ENCODE measurements around the gene ARMC8.

DNA sequence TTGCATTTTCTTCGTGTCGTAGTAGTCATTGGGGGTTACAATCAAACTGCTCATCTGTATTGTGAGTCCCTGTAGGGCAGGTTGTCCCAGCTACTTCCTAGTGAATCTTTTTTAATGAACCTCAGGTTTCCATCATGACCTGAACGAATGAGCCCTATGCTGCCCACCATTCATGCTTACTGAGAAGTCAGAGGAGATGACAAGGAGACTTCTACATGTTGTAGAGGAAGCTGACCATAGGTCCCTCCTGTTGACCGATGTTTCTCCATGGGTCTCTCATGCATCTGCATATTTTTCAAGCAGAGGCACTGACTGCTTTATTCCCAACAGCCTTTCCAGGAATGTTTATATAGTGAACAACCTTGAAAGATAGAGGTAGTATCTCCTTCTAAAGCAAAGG lies 147.5 kb downstream of the ARMC8 start:
- TF ChIP-seq POLR2A (IDR thresholded peaks at IDR 0.05; ENCODE audit: control extremely low read depth in 1 of 2, low read depth in 2 of 2, low read length in 2 of 2) (no peak), JUND (IDR thresholded peaks at IDR 0.05; ENCODE audit: low read length) (no peak), TCF12 (IDR thresholded peaks at IDR 0.05; ENCODE audit: low read depth, low read length) (no peak), EZH2 (IDR thresholded peaks at IDR 0.05; ENCODE audit: low read depth, low read length, severe bottlenecking) (no peak), EP300 (IDR thresholded peaks at IDR 0.05; ENCODE audit: borderline replicate concordance in 1 of 2, low read depth in 2 of 2, low read length in 2 of 2) (no peak), RAD21 (IDR thresholded peaks at IDR 0.05 in 1 of 2, conservative IDR thresholded peaks at IDR 0.05 in 1 of 2; ENCODE audit: low read depth in 2 of 2, low read length in 2 of 2) (no peak)
- TF ChIP-seq, protein P1, sequence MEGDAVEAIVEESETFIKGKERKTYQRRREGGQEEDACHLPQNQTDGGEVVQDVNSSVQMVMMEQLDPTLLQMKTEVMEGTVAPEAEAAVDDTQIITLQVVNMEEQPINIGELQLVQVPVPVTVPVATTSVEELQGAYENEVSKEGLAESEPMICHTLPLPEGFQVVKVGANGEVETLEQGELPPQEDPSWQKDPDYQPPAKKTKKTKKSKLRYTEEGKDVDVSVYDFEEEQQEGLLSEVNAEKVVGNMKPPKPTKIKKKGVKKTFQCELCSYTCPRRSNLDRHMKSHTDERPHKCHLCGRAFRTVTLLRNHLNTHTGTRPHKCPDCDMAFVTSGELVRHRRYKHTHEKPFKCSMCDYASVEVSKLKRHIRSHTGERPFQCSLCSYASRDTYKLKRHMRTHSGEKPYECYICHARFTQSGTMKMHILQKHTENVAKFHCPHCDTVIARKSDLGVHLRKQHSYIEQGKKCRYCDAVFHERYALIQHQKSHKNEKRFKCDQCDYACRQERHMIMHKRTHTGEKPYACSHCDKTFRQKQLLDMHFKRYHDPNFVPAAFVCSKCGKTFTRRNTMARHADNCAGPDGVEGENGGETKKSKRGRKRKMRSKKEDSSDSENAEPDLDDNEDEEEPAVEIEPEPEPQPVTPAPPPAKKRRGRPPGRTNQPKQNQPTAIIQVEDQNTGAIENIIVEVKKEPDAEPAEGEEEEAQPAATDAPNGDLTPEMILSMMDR (IDR thresholded peaks at IDR 0.05; ENCODE audit: control extremely low read depth in 1 of 3, insufficient read depth in 1 of 3, low read depth in 1 of 3, low read length in 3 of 3) = no peak

All from H1 (cell line).